Measurements from ENCODE around the gene SMCP.

SMCP gene

GRCh38 chr1:152878042-152878441, at the start of gene SMCP:
SMCP (plus strand) TSS chr1:152878322; CDS start chr1:152884423, 6,101 bp downstream.
- DNase-seq, result no peak

- no peak for DNase-seq
These were observed 41.3 kb upstream of the SMCP start for GRCh38 chr1:152836870-152837269.

GRCh38 chr1:152842556-152842955, 35.6 kb upstream of the SMCP start, which contains the start of gene LCE6A:
LCE6A (plus strand) TSS chr1:152842856; CDS start chr1:152843521, 665 bp downstream.
- DNase-seq, result no peak

- no peak for DNase-seq
These were observed 22.5 kb upstream of the SMCP start for GRCh38 chr1:152855661-152856060.

GRCh38 chr1:152858062-152858461, 20.1 kb upstream of the SMCP start:
- no peak for DNase-seq

DNA sequence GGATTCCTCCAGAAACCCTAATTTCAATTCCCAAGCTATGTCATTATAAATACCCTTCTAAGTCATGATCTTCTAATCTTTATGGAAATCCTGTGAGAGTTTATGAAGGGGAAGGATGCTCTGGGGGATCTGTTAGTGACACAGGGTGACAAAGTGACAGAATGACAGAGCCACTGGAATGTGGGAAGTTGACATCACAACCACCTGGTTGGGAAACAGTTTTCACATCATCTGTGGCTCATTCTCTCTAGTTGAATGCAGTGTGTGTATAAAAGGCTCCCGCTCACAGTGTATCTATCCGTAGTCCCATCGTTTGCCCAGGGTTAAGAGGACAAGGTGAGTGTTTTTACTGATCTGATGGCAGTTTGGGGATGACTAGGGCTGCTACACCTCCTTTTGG, 18.4 kb upstream of the SMCP start, which contains the start of gene LCE7A:
Gene LCE7A (plus strand): TSS at position 301 of the 400 bp plus-strand sequence. CDS start 702 bp downstream, outside the sequence.
- DNase-seq, result no peak

DNA sequence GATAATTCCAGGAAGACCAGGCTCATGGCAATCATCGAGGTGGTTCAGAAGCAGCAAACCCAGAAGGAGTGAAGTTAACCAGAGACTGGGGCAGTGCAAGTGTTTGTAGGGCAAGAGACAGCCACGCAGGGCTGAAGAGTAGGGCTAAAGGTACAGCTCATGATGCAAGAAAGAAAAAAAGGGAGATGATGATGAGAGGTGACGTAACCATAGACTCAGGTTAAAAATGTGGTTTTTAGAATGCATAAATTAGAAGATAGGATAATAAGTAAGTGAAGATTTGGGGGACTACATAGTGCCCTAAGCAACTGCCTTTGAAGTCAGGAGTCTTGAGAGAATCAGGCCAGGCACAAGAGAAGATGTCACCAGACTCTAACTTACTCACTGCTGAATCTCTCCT, 18.0 kb upstream of the SMCP start:
- DNase-seq, result no peak

GRCh38 chr1:152861374-152861773, 16.7 kb upstream of the SMCP start:
- DNase-seq, result no peak

- no peak for DNase-seq
These were observed 13.7 kb upstream of the SMCP start for GRCh38 chr1:152864443-152864842.

- no peak for DNase-seq
These were observed 11.8 kb upstream of the SMCP start for GRCh38 chr1:152866321-152866720.

DNA sequence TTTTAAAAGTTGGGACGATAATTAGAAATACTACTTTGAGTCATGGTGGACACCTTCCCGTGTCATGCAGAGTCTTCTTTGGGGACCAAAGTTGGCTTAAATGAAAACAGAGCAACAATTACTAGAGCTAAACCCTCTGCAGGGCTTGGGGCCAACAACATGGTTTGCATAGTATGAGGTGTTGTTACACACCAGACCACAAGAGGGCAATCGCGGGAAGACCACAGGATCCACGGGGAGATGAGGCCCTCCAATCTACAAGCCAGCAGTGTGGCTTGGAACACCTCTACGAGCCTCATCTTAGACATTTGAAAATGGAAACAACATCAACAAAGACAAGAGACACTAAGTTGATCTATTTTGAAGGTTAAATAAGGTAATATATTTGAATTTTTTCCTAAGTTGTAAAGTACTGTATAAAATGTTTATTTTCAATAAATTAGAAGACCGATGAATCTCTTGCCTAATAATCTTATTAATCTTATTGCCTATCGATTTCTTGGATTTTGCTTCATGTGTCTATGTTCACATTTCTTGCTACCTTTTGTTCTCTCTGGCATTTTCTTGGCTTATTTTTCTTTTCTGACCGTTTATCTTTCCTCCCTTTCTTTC, 8.2 kb upstream of the SMCP start:
- DNase-seq, result peak; percentile 67

DNA sequence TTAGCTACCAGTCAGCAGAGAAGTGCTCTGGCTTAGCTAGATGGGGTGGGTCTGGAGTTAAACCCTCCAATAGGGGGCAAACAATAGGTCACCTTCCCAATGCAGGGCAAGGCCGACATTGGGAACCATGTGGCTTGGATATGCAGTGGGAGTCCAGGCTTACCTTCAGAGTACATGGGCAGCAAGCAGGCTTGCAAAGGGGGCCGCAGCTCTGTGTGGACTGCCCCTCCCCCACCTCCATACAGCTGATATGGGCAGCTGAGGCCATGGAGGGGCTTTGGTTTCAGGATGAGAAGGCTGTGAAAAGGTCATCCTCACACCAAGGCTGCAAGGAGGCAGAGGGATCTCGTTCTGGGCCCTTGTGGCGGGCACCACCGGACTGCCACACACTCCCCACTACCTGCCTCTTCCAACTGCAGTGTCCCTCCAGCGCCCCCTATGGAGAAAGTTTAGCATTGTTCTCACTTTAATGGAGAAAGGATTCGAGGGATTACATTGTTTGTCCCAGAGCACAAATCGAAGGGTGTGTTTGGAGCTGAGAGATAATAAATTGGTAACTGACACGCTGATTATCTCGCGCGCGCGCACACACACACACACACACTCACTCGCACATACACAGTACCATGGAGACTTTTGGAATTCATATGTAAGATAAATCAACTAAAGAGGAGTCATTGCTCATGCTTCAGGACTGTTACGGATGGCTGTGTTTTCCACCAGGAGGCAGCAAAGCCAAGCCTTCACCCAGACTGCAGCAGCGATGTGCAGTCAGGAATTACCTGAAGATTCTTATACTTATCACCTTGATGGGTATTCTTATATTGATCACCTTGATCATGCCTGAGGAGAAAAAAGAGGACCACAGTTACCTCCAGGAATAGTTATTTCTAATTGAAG, 7.0 kb upstream of the SMCP start:
- no peak for DNase-seq

DNA sequence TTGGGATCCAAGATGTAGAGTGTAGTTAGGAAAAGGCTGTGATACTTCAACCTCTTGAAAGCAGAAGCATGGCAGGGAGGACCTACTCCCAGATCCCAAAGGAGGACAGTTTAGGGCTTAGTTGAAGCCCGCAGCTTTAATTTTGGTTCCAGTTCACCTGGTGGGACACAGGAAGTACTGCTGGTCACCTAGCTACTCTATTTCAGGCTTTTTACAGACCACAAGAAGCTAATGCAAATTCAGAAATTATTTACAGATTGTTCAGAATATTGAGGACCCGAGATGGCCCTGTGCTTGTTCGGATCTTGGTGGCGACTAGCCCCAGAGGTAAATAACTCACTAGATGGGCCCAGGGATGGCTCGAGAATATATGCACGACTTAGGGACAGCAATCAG, 6.4 kb upstream of the SMCP start:
- DNase-seq, result no peak

DNA sequence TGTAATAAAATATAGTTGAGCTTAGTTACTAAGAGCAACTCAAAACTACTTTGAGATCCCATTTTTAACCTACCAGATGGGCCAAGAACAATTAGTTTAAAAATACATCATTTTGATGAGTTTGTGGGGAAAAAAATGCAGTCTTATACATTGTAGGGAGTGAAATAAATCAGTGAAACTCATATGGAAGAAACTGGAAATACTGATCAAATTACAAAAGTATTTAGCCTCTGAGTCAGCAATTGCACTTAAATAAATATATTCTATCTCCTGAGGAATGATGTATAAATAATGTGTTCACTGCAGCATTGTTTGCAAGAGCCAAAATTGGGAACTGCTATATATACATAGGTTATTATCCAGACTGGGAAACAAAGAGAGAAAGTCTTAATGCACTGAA, 4.6 kb upstream of the SMCP start:
- DNase-seq, result no peak

DNA sequence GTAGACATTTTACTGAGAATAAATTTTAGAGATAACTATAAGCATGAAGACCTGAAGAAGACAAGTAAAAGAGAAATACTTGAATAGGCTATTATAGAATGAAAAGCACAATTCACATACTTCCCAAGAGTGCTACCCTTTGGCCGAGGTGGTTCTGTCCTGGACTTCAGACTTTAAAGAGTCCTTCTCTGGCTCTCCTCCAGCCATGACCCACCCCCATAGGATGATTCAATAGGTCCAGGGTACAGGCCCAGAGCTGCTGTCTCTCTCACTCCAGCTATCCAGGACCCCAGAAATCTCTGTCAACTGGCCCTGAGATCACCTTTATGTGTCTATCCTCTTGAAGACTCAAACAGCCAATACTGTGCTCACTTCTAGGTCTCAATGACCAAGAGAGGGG, 1.3 kb upstream of the SMCP start:
- no peak for DNase-seq

GRCh38 chr1:152879559-152880198, 1.6 kb downstream of the SMCP start:
- no peak for DNase-seq

GRCh38 chr1:152880316-152880715, 2.2 kb downstream of the SMCP start:
- no peak for DNase-seq

DNA sequence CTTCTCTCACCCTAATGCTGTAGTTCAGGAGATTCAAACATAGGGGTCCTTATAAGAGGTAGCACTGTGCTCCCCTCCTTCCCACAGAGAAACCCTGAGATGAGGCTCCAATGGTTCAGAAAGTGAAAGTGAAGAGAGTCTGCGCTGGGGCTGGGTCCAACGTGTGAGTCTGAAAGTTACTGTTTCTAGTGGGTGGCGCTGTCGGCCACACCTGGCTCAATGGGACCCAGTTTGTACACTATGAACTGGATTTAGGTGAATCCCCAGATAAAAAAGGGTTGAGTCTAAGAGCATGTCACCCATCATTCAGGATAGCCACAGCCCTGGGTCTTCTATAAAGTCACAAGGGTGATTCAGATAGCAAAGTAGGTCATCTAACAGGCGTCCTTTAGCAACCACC, 2.8 kb downstream of the SMCP start:
- DNase-seq, result no peak

DNA sequence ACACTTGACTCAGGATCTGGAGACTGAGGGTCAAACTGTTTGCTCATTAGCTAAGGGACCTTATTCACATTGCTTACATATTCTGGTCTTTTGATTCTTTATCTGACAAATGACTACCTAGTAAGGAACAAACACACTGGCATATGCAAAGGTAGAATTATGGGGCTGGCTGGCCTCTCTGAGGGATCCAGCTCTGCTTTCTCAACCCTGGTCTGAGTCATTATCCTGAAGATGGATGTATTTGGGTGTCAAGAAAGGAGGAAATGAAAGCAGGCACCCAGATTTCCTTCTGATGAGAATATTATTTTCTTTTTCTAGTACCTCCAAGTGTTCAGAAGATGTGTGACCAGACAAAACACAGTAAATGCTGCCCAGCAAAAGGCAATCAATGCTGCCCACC, 6.0 kb downstream of the SMCP start:
- DNase-seq, result no peak

DNA sequence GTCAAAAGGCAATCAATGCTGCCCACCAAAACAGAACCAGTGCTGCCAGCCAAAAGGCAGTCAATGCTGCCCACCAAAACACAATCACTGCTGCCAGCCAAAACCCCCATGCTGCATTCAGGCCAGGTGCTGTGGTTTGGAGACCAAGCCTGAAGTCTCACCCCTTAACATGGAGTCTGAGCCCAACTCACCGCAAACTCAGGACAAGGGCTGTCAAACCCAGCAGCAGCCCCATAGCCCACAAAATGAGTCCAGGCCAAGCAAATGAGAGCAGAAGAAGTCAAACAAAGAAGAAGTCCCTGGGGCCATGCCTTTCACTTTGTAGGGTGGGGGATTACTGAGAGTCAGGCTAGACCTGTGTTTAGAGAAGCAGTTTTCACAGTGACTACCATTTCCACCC, 6.4 kb downstream of the SMCP start:
- no peak for DNase-seq

- no peak for DNase-seq
These were observed 7.0 kb downstream of the SMCP start for GRCh38 chr1:152884966-152885624.

DNA sequence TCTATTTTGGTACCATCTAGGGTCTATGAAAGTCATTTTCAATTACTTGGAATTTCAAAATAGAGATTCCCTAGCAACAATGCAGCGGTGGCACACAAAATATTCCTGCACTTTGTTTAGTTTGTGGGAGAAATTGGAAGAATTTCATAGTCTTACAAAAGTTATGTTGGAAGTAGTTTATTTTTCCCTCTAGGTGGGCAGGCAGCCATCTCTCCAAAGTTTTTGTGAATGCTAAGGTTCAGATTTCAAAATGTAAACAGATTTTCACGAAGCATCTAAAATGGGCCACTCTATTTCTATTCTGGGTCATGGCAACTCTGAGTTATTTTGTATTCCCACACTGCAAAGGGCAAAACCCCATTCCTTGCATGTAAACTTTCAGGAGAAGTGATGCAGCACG, 8.0 kb downstream of the SMCP start:
- no peak for DNase-seq

DNA sequence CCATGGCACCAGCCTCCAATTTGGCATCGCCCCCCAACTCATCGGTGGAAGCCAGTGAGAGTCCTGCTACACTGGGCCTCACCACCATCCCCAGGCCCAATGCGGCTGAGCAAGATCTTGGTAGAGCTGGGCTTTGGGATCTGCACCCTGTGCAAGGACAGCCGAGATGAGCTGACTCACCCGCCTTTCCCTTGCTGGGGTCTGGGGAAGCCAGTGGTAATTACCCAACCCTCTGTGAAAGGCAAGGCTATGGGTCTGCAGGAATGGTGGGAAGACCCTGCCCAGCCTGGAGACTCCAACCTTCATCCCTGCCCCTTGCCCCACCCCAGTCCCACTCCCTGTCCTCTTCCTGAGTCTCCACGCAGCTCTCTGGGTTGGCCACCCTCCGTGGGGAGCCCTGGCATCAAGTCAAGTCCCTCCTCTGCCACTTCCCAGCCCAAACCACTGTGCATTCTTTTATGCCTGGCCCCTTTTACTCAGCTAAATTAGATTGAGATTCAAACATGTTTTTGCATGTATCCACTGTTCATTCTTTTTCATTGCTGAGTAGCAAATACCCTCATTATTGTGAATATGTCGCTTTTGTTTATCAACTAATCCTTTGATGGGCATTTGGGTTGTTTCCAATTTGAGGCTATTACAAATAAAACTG, 8.8 kb downstream of the SMCP start:
- no peak for DNase-seq
